ENCODE results near the gene MS4A6E. TPM values are rescaled to one million over a fixed set of nuclear protein-coding genes. Genes with fewer than 3 reads are reported as not detected.

MS4A6E gene
- total and polyA plus RNA-seq, 7 experiments from 2014 or later: not detected

DNA sequence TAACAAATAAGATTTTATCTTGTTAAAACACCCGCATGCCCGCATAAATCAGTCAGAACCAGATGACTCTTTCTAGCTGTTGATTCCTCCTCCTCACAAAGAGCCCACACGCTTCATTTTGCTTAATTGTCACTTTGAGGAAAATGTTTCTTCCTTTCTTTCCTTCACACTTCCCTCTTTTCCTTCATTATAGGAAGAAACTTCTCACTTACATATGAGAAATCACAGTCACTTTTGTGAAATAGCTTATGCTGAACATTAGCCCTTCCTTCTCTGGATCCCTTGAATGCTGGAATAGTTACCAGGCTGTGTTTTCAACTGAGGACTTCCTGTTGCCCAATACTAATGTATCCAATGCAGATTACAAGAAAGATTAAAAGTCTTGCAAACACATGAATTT is 5.8 kb downstream of the MS4A6E start:
- no peak overlapping the region for H3K4me3 Mint-ChIP-seq

DNA sequence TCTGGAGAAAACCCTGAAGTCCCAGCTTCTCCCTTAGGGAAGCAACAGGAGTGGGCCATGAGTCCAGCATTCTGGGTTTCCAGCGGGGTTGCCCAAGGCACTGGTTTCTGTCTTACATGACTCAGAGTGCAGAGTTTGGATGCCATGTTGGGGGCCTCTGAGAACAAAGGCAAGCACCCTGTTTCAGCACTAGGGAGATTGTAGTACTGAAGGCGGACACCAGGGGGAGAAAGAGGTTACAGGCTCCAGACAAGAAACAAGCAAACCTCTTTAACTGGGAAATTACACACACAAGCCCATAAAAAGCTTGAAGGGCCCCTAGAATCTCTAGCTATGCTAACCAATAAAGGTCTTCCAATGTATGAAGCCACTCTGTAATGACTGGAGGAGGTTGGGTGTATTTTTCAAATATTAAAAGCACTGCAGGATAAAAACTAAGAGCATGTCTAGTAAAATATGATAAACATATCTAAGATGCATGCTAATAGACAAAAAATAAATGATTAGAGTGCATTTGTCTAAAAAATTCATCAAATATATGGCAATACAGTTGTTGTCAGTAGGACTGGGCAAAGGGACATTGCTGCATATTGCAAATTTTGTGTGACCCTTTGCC is 7.1 kb downstream of the MS4A6E start:
- Histone ChIP-seq H3K4me1 (ENCODE audit: control insufficient read depth in 2 of 2, insufficient read depth in 2 of 2, low read length in 2 of 2) (no peaks in the 10 kb centered on the region), H3K27me3 (ENCODE audit: control insufficient read depth in 2 of 2, insufficient read depth in 2 of 2, low read length in 2 of 2) (no peaks in the 10 kb centered on the region), H3K36me3 (ENCODE audit: control insufficient read depth in 2 of 3, insufficient read depth in 3 of 3, low read length in 3 of 3) (no peaks in the 10 kb centered on the region), H3K4me3 (ENCODE audit: low read length) (no peak overlapping the region), H3K27ac (ENCODE audit: low read depth, low read length) (no peak overlapping the region), H3K9me3 (ENCODE audit: control insufficient read depth in 2 of 3, low read length in 3 of 3) (no peaks in the 10 kb centered on the region)
- intact Hi-C loops (cut with micrococcal nuclease): no loop called here
- Mint-ChIP-seq H3K27me3 (peaks cover 0 to 28% (median 13%) of the 10 kb centered on the region in 5 donors), H3K9me3 (peaks cover 0 to 7% (median 2%) of the 10 kb centered on the region in 11 donors), H3K27ac (no peak overlapping the region), H3K36me3 (no peaks in the 10 kb centered on the region), H3K4me3 (no peak overlapping the region), H3K4me1 (no peaks in the 10 kb centered on the region)
- POLR2A ChIA-PET: no interaction called here
- DNase-seq: peak; percentile 5 to 50 (median 35)
- ATAC-seq: peak; percentile 77
- CTCF ChIA-PET: interaction anchor here (0.6 to 1.5 kb wide), 2 partner anchors 8 to 13 kb away, joined by 3 read pairs; no protein-coding TSS in a partner anchor

More for the DNA sequence above, 5.8 kb downstream of the MS4A6E start:
- ChIA-PET CTCF (interaction anchor here (1.5 kb wide), 1 partner anchor 10 kb away, joined by 3 read pairs; no protein-coding TSS in a partner anchor), POLR2A (no interaction called here)
- H3K27me3 Mint-ChIP-seq: peaks cover 0 to 23% (median 8%) of the 10 kb centered on the region in 5 donors
- Histone ChIP-seq H3K4me3 (ENCODE audit: low read length) (no peak overlapping the region), H3K27me3 (ENCODE audit: control insufficient read depth in 2 of 2, insufficient read depth in 2 of 2, low read length in 2 of 2) (no peaks in the 10 kb centered on the region), H3K9me3 (ENCODE audit: control insufficient read depth in 2 of 3, low read length in 3 of 3) (no peaks in the 10 kb centered on the region), H3K27ac (ENCODE audit: low read depth, low read length) (no peak overlapping the region), H3K36me3 (ENCODE audit: control insufficient read depth in 2 of 3, insufficient read depth in 3 of 3, low read length in 3 of 3) (no peaks in the 10 kb centered on the region), H3K4me1 (ENCODE audit: control insufficient read depth in 2 of 2, insufficient read depth in 2 of 2, low read length in 2 of 2) (no peaks in the 10 kb centered on the region)
- DNase-seq (no peak), ATAC-seq (no peak)
- no peak overlapping the region for H3K27ac Mint-ChIP-seq
- intact Hi-C loops (cut with micrococcal nuclease): no loop called here
- H3K9me3 Mint-ChIP-seq: peaks cover 0 to 7% (median 2%) of the 10 kb centered on the region in 11 donors
- no peaks in the 10 kb centered on the region for H3K4me1 Mint-ChIP-seq
- no peaks in the 10 kb centered on the region for H3K36me3 Mint-ChIP-seq

DNA sequence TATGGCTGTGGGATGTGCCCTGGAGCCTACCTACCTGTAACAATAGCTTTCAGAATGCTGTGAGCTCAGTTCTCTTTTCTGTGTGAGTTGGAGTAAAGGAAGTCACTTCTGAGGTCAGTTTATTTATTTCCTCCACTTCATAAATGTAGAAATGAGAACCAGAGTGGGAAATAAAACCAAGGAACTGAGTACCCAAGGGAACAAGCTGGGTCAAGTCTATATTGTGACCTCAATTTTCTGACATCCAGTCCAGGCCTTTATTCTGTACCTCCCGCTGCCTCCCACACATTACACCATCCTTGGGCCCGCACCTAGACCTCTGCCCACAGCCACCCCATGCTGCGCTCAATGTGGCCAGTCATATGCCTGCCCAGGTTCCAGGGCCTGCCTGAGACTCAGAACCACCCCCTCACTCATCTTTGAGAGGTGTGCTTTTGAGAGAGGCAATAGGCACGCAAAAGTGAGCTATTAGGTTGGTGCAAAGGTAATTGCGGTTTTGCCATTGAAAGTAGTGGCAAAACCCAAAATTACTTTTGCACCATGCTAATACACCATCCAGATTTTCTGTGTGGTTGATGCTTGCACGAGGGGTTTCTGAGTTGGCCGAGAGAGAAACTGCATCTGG is 9.8 kb downstream of the MS4A6E start:
- Histone ChIP-seq H3K4me1 (ENCODE audit: control insufficient read depth in 2 of 2, insufficient read depth in 2 of 2, low read length in 2 of 2) (no peaks in the 10 kb centered on the region), H3K36me3 (ENCODE audit: control insufficient read depth in 2 of 3, insufficient read depth in 3 of 3, low read length in 3 of 3) (no peaks in the 10 kb centered on the region), H3K27ac (ENCODE audit: low read depth, low read length) (no peak overlapping the region), H3K9me3 (ENCODE audit: control insufficient read depth in 2 of 3, low read length in 3 of 3) (no peaks in the 10 kb centered on the region), H3K27me3 (ENCODE audit: control insufficient read depth in 2 of 2, insufficient read depth in 2 of 2, low read length in 2 of 2) (no peaks in the 10 kb centered on the region), H3K4me3 (ENCODE audit: low read length) (no peak overlapping the region)
- no peaks in the 10 kb centered on the region for H3K9me3 Mint-ChIP-seq
- CTCF ChIA-PET: no interaction called here
- H3K4me3 Mint-ChIP-seq: no peak overlapping the region
- H3K27ac Mint-ChIP-seq: no peak overlapping the region
- POLR2A ChIA-PET: no interaction called here
- peaks cover 0 to 2% (median 0%) of the 10 kb centered on the region in 7 donors for H3K4me1 Mint-ChIP-seq
- intact Hi-C loops (cut with micrococcal nuclease): no loop called here
- H3K27me3 Mint-ChIP-seq: peaks cover 0 to 32% (median 14%) of the 10 kb centered on the region in 5 donors
- H3K36me3 Mint-ChIP-seq: no peaks in the 10 kb centered on the region
- ATAC-seq (peak; percentile 20), DNase-seq (no peak)

DNA sequence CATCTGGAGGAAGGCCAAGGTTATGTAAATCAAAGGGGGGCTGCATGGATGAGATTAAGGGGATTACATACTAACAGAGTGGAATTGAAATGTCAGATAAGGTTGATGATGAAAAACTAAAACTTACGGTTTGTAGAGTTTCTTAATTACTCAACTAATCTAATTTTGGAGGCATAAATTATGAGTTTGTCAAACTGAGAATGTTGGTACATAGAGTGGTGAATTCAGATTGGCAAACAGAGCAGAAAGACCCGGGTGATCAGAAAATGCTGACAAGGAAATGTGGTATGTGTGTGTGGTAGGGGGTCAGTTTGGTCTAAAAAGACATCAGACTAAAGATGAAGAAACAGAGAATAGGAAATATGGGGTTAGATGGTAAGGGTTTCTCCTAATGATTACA is 11.0 kb downstream of the MS4A6E start:
- CTCF ChIA-PET: no interaction called here
- Mint-ChIP-seq H3K27me3 (peaks cover 0 to 26% (median 15%) of the 10 kb centered on the region in 5 donors), H3K4me1 (peaks cover 0 to 2% (median 0%) of the 10 kb centered on the region in 7 donors), H3K9me3 (no peaks in the 10 kb centered on the region), H3K4me3 (no peak overlapping the region), H3K27ac (no peak overlapping the region), H3K36me3 (no peaks in the 10 kb centered on the region)
- Histone ChIP-seq H3K36me3 (ENCODE audit: control insufficient read depth in 2 of 3, insufficient read depth in 3 of 3, low read length in 3 of 3) (no peaks in the 10 kb centered on the region), H3K9me3 (ENCODE audit: control insufficient read depth in 2 of 3, low read length in 3 of 3) (no peaks in the 10 kb centered on the region), H3K4me1 (ENCODE audit: control insufficient read depth in 2 of 2, insufficient read depth in 2 of 2, low read length in 2 of 2) (no peaks in the 10 kb centered on the region), H3K4me3 (ENCODE audit: low read length) (no peak overlapping the region), H3K27ac (ENCODE audit: low read depth, low read length) (no peak overlapping the region), H3K27me3 (ENCODE audit: control insufficient read depth in 2 of 2, insufficient read depth in 2 of 2, low read length in 2 of 2) (no peaks in the 10 kb centered on the region)
- ATAC-seq (no peak), DNase-seq (no peak)
- POLR2A ChIA-PET: no interaction called here
- intact Hi-C loops (cut with micrococcal nuclease): no loop called here

DNA sequence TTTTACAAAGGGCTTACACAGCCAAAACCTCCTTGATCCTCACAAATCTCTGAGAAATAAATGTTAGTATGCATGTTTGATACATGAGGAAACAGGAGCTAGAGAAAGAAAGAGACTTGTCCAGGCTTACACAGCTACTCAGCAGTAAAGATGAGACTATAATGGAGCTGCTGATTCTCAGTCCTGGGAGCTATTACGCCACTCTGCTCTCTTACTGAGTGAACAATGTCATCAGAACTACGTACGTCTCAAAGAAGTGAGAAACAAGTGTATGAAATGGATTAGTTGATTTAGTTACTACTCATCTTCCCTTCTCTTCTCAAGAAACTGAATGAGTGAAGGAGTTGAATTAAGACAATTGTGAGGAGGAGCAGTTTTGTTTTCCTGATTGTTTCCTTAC is 12.3 kb downstream of the MS4A6E start:
- CTCF ChIA-PET: no interaction called here
- DNase-seq: no peak
- Histone ChIP-seq H3K4me3 (ENCODE audit: low read length) (no peak overlapping the region), H3K36me3 (ENCODE audit: control insufficient read depth in 2 of 3, insufficient read depth in 3 of 3, low read length in 3 of 3) (no peaks in the 10 kb centered on the region), H3K27ac (ENCODE audit: low read depth, low read length) (no peak overlapping the region), H3K9me3 (ENCODE audit: control insufficient read depth in 2 of 3, low read length in 3 of 3) (no peaks in the 10 kb centered on the region), H3K4me1 (ENCODE audit: control insufficient read depth in 2 of 2, insufficient read depth in 2 of 2, low read length in 2 of 2) (no peaks in the 10 kb centered on the region), H3K27me3 (ENCODE audit: control insufficient read depth in 2 of 2, insufficient read depth in 2 of 2, low read length in 2 of 2) (no peaks in the 10 kb centered on the region)
- ATAC-seq: no peak
- intact Hi-C loops (cut with micrococcal nuclease): no loop called here
- POLR2A ChIA-PET: no interaction called here
- H3K36me3 Mint-ChIP-seq: no peaks in the 10 kb centered on the region
- H3K9me3 Mint-ChIP-seq: no peaks in the 10 kb centered on the region
- H3K4me1 Mint-ChIP-seq: peaks cover 0 to 2% (median 0%) of the 10 kb centered on the region in 7 donors
- H3K4me3 Mint-ChIP-seq: no peak overlapping the region
- H3K27ac Mint-ChIP-seq: no peak overlapping the region
- peaks cover 0 to 29% (median 15%) of the 10 kb centered on the region in 5 donors for H3K27me3 Mint-ChIP-seq

DNA sequence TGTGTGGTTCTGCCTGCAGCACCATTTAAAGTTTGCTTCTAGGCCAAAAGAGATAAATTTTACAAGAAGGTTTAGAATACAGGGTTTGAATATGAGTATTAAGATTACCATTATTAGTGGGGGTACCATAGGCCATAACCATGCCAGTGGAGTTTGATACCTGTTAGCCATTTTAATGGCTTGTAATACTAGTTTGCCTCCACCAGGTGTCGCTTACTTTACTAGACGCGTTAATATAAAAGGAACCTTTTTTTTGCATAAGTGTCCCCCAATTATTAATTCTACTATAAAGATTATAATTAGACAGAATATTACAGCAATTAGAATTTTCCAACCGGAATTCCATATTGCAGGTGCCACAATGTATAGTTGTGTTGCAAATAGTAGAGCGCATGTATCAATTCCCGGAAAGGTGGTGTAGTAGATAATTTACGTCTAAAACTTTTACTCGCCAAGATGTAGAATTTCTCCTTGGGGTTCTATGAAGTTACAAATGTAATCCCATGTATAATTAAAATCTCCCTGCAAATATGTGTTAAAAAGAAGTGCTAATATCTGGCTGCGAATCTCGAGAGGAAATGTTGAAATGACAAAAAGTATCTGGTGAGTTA is 16.1 kb downstream of the MS4A6E start:
- intact Hi-C loops (cut with micrococcal nuclease): loop anchor here in 1 of 2 donors (1.0 kb wide), 1 partner anchor 275 kb away; no protein-coding TSS in a partner anchor
- POLR2A ChIA-PET: no interaction called here

More for the DNA sequence above, 16.1 kb downstream of the MS4A6E start:
- Mint-ChIP-seq H3K4me3 (no peak overlapping the region), H3K4me1 (peaks cover 0 to 2% (median 0%) of the 10 kb centered on the region in 7 donors), H3K9me3 (no peaks in the 10 kb centered on the region), H3K27ac (no peak overlapping the region), H3K36me3 (no peaks in the 10 kb centered on the region), H3K27me3 (peaks cover 2 to 33% (median 20%) of the 10 kb centered on the region in 5 donors)
- H3K27me3 ChIP-seq (ENCODE audit: control insufficient read depth in 2 of 2, insufficient read depth in 2 of 2, low read length in 2 of 2): no peaks in the 10 kb centered on the region
- no peaks in the 10 kb centered on the region for H3K9me3 ChIP-seq (ENCODE audit: control insufficient read depth in 2 of 3, low read length in 3 of 3)
- H3K27ac ChIP-seq (ENCODE audit: low read depth, low read length): no peak overlapping the region
- DNase-seq: peak in 2 of 9 donors; percentile 4 to 9
- H3K4me3 ChIP-seq (ENCODE audit: low read length): no peak overlapping the region
- no peak for ATAC-seq
- H3K4me1 ChIP-seq (ENCODE audit: control insufficient read depth in 2 of 2, insufficient read depth in 2 of 2, low read length in 2 of 2): no peaks in the 10 kb centered on the region
- H3K36me3 ChIP-seq (ENCODE audit: control insufficient read depth in 2 of 3, insufficient read depth in 3 of 3, low read length in 3 of 3): no peaks in the 10 kb centered on the region
- CTCF ChIA-PET: no interaction called here

Measured in naive thymus-derived CD4-positive, alpha-beta T cell (primary cell).